Measurements from ENCODE around the gene PRKCA. TPM values are rescaled to one million over a fixed set of nuclear protein-coding genes. Genes with fewer than 3 reads are reported as not detected.
A peak's percentile ranks its signal among the peaks of the same experiment; 100 is the strongest.

Gene PRKCA
- total and polyA plus RNA-seq, 2 of the 13 experiments (the other 11 are each of a cell fraction or from before 2014, with no cell fraction given), result 18.5 to 21.5 TPM

GRCh38 chr17:66849032-66849655 is 546.7 kb downstream of the PRKCA start:
- no peak overlapping the region for H2AFZ ChIP-seq (ENCODE audit: low read length)
- H3K9ac ChIP-seq (ENCODE audit: insufficient read depth, low read depth, low read length), result no peak overlapping the region
- H3K27me3 ChIP-seq (ENCODE audit: control insufficient read depth in 1 of 2, insufficient read depth in 2 of 2, low read length in 2 of 2), result peaks cover 1 to 6% of the 10 kb centered on the region in 2 experiments; a peak in 2 of 5 replicates
- no peaks in the 10 kb centered on the region for H3K9me3 ChIP-seq (ENCODE audit: low read length)
- no peaks in the 10 kb centered on the region for H3K79me2 ChIP-seq (ENCODE audit: insufficient read depth, low read length)
- intact Hi-C loops (cut with micrococcal nuclease; ENCODE audit: unreplicated experiment), result no loop called here
- no peak overlapping the region for H3K4me3 ChIP-seq (replicated peaks in 1 of 3; ENCODE audit: insufficient read depth in 1 of 3, low read depth in 2 of 3, low read length in 3 of 3)
- 29% methylated on average over 13 of the region's 14 CpGs for WGBS (ENCODE audit: low lambda C conversion rate)
- peak; percentile 33; the same call in 1 of the 3 replicates for ATAC-seq
- no peak overlapping the region for H3K27ac ChIP-seq (ENCODE audit: extremely low read length, insufficient read depth, low read length)
- no peak overlapping the region for H3K4me2 ChIP-seq (ENCODE audit: low read depth, low read length)
- no TSS peak for BruUV-seq (replicated peaks)
- in situ Hi-C loops (cut with HindIII; ENCODE audit: extremely low pct_ligation_motif_present, low pct_unique_long_range_greater_than_20kb), result no loop called here
- H3K4me1 ChIP-seq (ENCODE audit: insufficient read depth, low read length), result no peaks in the 10 kb centered on the region
- DNase-seq (ENCODE audit: low spot score), result no peak
- POLR2A ChIA-PET, result no interaction called here
- H4K20me1 ChIP-seq (ENCODE audit: insufficient read depth, low read length), result no peaks in the 10 kb centered on the region
- CTCF ChIA-PET (ENCODE audit: low intra/inter-chr PET ratio, low total read pairs), result no interaction called here
- no peaks in the 10 kb centered on the region for H3K36me3 ChIP-seq (replicated peaks in 1 of 2; ENCODE audit: control insufficient read depth in 1 of 2, insufficient read depth in 2 of 2, low read length in 2 of 2)
- FAIRE-seq, result no peak
- no peak for TF ChIP-seq ZNF562 (CRISPR knock-in tag; IDR thresholded peaks at IDR 0.05; ENCODE audit: borderline replicate concordance)
- no peak for TF ChIP-seq RBAK (CRISPR knock-in tag; IDR thresholded peaks at IDR 0.05)
- TF ChIP-seq FOXA1 (IDR thresholded peaks at IDR 0.05), result no peak
- TF ChIP-seq FOXA1 (CRISPR knock-in tag; IDR thresholded peaks at IDR 0.05), result no peak
- TF ChIP-seq ZNF589 (CRISPR knock-in tag; conservative IDR thresholded peaks at IDR 0.05), result no peak
- no peak for TF ChIP-seq ZNF570 (CRISPR knock-in tag; IDR thresholded peaks at IDR 0.05; ENCODE audit: borderline replicate concordance)
- TF ChIP-seq GPN1 (CRISPR knock-in tag; IDR thresholded peaks at IDR 0.05; ENCODE audit: borderline replicate concordance), result no peak
- TF ChIP-seq EP300 (IDR thresholded peaks at IDR 0.05; ENCODE audit: low read depth in 2 of 2, low read length in 2 of 2), result no peak
- TF ChIP-seq EP300 (CRISPR knock-in tag; IDR thresholded peaks at IDR 0.05; ENCODE audit: borderline replicate concordance), result no peak
- no peak for TF ChIP-seq ZNF839 (CRISPR knock-in tag; IDR thresholded peaks at IDR 0.05; ENCODE audit: borderline replicate concordance)
- TF ChIP-seq POLR2AphosphoS2 (IDR thresholded peaks at IDR 0.05; ENCODE audit: low read depth, low read length), result no peak
- TF ChIP-seq JUNB (CRISPR knock-in tag; IDR thresholded peaks at IDR 0.05; ENCODE audit: borderline replicate concordance), result no peak
- TF ChIP-seq KDM3A (CRISPR knock-in tag; IDR thresholded peaks at IDR 0.05; ENCODE audit: low read depth), result no peak
- TF ChIP-seq KIAA2018 (CRISPR knock-in tag; IDR thresholded peaks at IDR 0.05; ENCODE audit: borderline replicate concordance), result no peak
- TF ChIP-seq ZNF747 (CRISPR knock-in tag; IDR thresholded peaks at IDR 0.05; ENCODE audit: borderline replicate concordance), result no peak

Data from HepG2 (cell line).